ENCODE results near the gene PDLIM1. TPM values are rescaled to one million over a fixed set of nuclear protein-coding genes. Genes with fewer than 3 reads are reported as not detected.

PDLIM1 gene
- total RNA-seq, 1 experiment from 2014 or later, result 115 TPM

- H2BK5ac ChIP-seq (ENCODE audit: insufficient read length, low read length), result no peak overlapping the region
- no peak overlapping the region for H2BK20ac ChIP-seq (ENCODE audit: low read depth, low read length, poor library complexity, severe bottlenecking)
- no peaks in the 10 kb centered on the region for H3K79me2 ChIP-seq (ENCODE audit: insufficient read depth, low read length)
- H3K4me1 Mint-ChIP-seq, result peaks cover 15 to 22% of the 10 kb centered on the region in 2 experiments
- H4K20me1 ChIP-seq (ENCODE audit: control insufficient read depth, insufficient read depth, insufficient read length), result no peaks in the 10 kb centered on the region
- H3K27ac ChIP-seq (ENCODE audit: insufficient read length, low read depth, low read length), result no peak overlapping the region
- H3K23ac ChIP-seq (ENCODE audit: insufficient read length, low read depth, low read length), result no peak overlapping the region
- H4K5ac ChIP-seq (ENCODE audit: insufficient read length, low read depth, low read length), result no peak overlapping the region
- no peak for DNase-seq
- no peak overlapping the region for H2AK5ac ChIP-seq (ENCODE audit: insufficient read length, low read length)
- H4K91ac ChIP-seq (ENCODE audit: insufficient read length, low read depth, low read length), result no peak overlapping the region
- H3K36me3 Mint-ChIP-seq (ENCODE audit: insufficient read depth in 1 of 3, low read depth in 3 of 3), result no peaks in the 10 kb centered on the region; a peak in 2 of 7 replicates
- no peak overlapping the region for H2AFZ ChIP-seq (ENCODE audit: low read length)
- H3K27ac Mint-ChIP-seq, result no peak overlapping the region
- H3K4me2 ChIP-seq (ENCODE audit: insufficient read depth, insufficient read length, low read length), result no peak overlapping the region
- H2BK120ac ChIP-seq (ENCODE audit: low read depth, low read length, poor library complexity, severe bottlenecking), result no peak overlapping the region
- no peak overlapping the region for H4K8ac ChIP-seq (replicated peaks; ENCODE audit: insufficient read length, low read depth, low read length)
- H3K9me3 Mint-ChIP-seq, result no peaks in the 10 kb centered on the region
- no peaks in the 10 kb centered on the region for H3K9me3 ChIP-seq (ENCODE audit: control insufficient read depth, low read depth, low read length)
- no peak overlapping the region for H3K14ac ChIP-seq (ENCODE audit: insufficient read depth, low read length)
- H3K9ac ChIP-seq (ENCODE audit: extremely low read depth, insufficient read length, low read length), result no peak overlapping the region
- no peaks in the 10 kb centered on the region for H3K23me2 ChIP-seq (ENCODE audit: insufficient read length, low read depth, low read length, poor library complexity, severe bottlenecking)
- no peak overlapping the region for H3T11ph ChIP-seq (ENCODE audit: low read length)
- no CpG with 5 or more reads among the region's 4 CpGs for WGBS (ENCODE audit: extremely low coverage, insufficient read length, low lambda C conversion rate)
- H2BK15ac ChIP-seq (ENCODE audit: low read depth, low read length), result no peak overlapping the region
- no peaks in the 10 kb centered on the region for H3K27me3 ChIP-seq (ENCODE audit: insufficient read depth, low read length)
- no peak overlapping the region for H2BK12ac ChIP-seq (ENCODE audit: insufficient read length, low read depth, low read length)
- no peak overlapping the region for H3K56ac ChIP-seq (ENCODE audit: insufficient read length, low read depth, low read length)
- H3K4me1 ChIP-seq (ENCODE audit: insufficient read depth, low read length), result peaks cover 4% of the 10 kb centered on the region; the same call in 1 of the 2 replicates
- TF ChIP-seq CTCF (conservative IDR thresholded peaks at IDR 0.05), result no peak
- H3K18ac ChIP-seq (ENCODE audit: insufficient read length, low read depth, low read length), result no peak overlapping the region
- no peaks in the 10 kb centered on the region for H3K79me1 ChIP-seq (ENCODE audit: insufficient read depth, low read depth, low read length, poor library complexity, severe bottlenecking)
- H3K4me3 Mint-ChIP-seq, result no peak overlapping the region
- no peak overlapping the region for H3K4ac ChIP-seq (ENCODE audit: low read depth, low read length)
- peaks cover 45% of the 10 kb centered on the region for H3K27me3 Mint-ChIP-seq (ENCODE audit: low read depth)
These were observed 6.0 kb upstream of the PDLIM1 start for GRCh38 chr10:95296764-95297163.
